HG02623 (cell line): Measurements from ENCODE around the gene KCNK10.

ENCODE experiments used
- ATAC-seq: cut with Tn5 transposase; IDR thresholded peaks from one replicate; pipeline ENCODE4 v1.9.1; 2021; ENCODE audit warnings: moderate library complexity; ENCODE audit not compliant: unreplicated experiment

KCNK10 gene

GRCh38 chr14:88233915-88234314 is 89.2 kb downstream of the KCNK10 start:
- no peak for ATAC-seq

GRCh38 chr14:88232771-88233170 is 90.3 kb downstream of the KCNK10 start:
- ATAC-seq, result no peak

GRCh38 chr14:88231603-88232002 is 91.5 kb downstream of the KCNK10 start:
- ATAC-seq, result no peak

- no peak for ATAC-seq
Measured at GRCh38 chr14:88229428-88229827, 93.6 kb downstream of the KCNK10 start.

GRCh38 chr14:88228522-88229236 is 94.4 kb downstream of the KCNK10 start:
- no peak for ATAC-seq

GRCh38 chr14:88227693-88228092 is 95.4 kb downstream of the KCNK10 start:
- no peak for ATAC-seq

GRCh38 chr14:88225721-88226120 is 97.3 kb downstream of the KCNK10 start:
- ATAC-seq, result no peak

- no peak for ATAC-seq
Measured at GRCh38 chr14:88218119-88218915, 104.8 kb downstream of the KCNK10 start.

GRCh38 chr14:88212691-88213090 is 110.4 kb downstream of the KCNK10 start:
- no peak for ATAC-seq

GRCh38 chr14:88210426-88210825 is 112.6 kb downstream of the KCNK10 start:
- ATAC-seq, result no peak

GRCh38 chr14:88209273-88209672 is 113.8 kb downstream of the KCNK10 start:
- ATAC-seq, result peak; percentile 70

- peak; percentile 28 for ATAC-seq
Measured at GRCh38 chr14:88208858-88209257, 114.2 kb downstream of the KCNK10 start.

- no peak for ATAC-seq
Measured at GRCh38 chr14:88204221-88204620, 118.8 kb downstream of the KCNK10 start.

GRCh38 chr14:88203291-88203690 is 119.8 kb downstream of the KCNK10 start:
- no peak for ATAC-seq

- no peak for ATAC-seq
Measured at GRCh38 chr14:88202286-88202685, 120.8 kb downstream of the KCNK10 start.

- no peak for ATAC-seq
Measured at GRCh38 chr14:88201851-88202250, 121.2 kb downstream of the KCNK10 start.

GRCh38 chr14:88199882-88200281 is 123.2 kb downstream of the KCNK10 start:
- ATAC-seq, result no peak

- ATAC-seq, result no peak
Measured at GRCh38 chr14:88198446-88198845, 124.6 kb downstream of the KCNK10 start.

- peak; percentile 70 for ATAC-seq
Measured at GRCh38 chr14:88196925-88197324, 126.1 kb downstream of the KCNK10 start.

- ATAC-seq, result no peak
Measured at GRCh38 chr14:88196116-88196890, 126.8 kb downstream of the KCNK10 start.

GRCh38 chr14:88195676-88196075 is 127.4 kb downstream of the KCNK10 start:
- ATAC-seq, result no peak

GRCh38 chr14:88194531-88194930 is 128.5 kb downstream of the KCNK10 start:
- no peak for ATAC-seq
